RPMI8226 (cell line): ENCODE measurements around the gene PARD3B.

Experiments used
- DNase-seq: peaks from one replicate; pipeline ENCODE4 v3.0.0-alpha.2; 2015

PARD3B gene

DNA sequence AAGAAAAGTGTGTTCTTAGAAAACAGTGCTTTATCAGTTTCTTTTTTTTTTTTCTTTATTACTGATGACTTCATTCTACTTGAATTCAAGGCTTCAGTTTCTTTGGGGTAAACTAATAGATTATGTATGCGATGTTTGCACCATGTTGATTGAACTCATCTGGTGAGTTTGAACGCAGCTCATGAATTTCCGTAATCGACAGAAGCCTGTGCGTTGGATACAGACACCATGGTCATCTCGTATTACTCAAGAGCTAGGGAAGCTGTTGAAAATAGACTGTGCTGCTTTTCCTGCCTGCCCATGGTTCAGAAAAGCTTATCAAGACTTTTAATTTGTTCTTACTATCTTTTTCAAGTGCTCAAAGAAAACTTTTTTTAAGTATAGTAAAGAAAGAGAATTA lies 951.5 kb downstream of the PARD3B start:
- DNase-seq = no peak

DNA sequence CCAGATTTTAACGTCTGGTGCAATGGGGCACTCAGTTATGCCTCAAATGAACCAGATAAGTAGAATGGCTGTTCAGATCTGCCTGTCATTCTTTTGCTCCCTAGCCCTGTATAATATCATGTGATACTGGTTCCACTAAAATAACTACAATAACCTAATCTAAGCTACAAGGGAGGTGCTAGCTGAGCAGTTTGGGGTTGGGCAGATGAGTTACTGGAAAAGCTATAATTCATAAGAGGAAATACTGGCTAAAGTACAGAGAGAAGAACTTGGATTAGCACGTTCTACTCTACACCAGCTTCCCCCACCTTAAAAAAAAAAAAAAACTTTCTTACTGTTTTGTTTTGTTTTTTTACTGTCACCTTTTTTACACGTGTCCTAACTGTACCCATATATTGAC lies 953.7 kb downstream of the PARD3B start:
- DNase-seq = no peak

DNA sequence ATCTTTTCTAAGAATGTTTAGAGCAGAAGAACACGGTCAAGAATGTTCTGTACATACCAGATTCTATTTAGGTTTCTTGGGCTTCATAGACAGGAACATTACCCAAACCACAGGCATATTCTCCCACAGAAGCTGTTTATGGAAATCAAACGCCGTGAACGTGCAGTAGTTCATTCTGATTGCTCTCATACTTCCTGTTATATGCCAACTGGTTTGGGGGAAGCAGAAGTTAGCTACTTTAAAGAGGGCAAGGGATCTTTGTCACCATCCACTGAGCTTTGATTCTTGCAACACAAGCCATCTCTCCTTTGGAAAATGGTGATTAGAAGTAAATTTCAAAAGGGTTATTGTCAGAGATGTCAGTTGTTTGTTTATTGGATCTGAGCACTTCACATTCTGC lies 954.8 kb downstream of the PARD3B start:
- DNase-seq = no peak

DNA sequence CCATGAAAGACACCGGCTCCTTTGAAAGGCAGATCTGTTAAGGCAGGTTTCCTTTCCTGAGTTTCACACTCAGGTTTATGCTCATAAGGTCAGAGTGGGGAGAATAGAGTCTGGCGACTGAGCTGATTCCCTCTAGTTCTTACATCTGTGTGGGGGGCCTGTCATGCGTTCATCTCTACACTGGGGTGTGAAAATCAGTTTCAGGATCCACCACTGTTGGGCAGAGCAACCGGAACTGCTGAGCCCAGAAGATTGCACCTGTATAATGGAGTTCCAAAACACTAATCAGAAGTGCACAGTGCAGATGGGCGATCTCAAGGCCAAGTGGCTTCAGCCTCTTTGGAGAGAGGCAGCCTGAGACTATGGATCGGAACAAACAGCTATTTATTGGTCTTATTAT lies 955.7 kb downstream of the PARD3B start:
- DNase-seq = peak; percentile 87

DNA sequence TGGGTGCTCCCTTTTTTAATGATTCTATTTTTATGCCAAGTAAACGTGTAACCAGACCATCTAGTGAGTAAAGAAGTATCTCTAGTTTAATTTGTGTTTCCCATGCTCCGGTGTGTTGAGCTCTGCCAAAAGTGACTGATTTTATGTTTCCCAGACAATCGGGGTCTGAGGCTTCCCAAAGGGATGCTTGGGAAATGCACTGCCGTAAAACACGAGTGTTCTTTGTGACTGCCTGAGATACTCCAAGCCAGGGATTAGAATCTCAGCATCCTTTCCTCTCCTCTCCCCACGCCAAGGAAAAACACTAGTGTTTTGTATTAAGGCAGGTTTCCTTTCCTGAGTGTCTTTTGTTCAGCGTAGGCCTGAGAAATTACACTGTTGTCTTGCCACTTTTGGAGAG lies 956.6 kb downstream of the PARD3B start:
- DNase-seq = no peak

DNA sequence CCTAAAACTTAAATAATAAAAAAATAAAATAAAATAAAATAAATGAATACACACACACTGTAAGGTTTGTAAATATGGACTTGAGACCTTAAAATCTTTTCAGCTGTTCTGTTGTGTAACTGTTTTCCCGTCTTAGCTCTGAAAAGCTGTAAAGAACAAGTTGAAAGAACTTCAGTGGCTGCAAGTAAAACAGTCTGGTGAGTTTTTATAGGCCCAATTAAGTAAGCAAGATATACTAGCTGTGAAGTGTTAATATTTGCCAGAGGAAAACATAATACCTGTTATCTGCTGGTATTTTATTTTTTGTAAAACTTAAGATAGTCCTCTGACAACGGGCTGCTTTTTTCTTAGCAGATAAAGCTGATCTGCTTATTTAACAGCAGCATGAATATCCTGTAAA lies 960.1 kb downstream of the PARD3B start:
- no peak for DNase-seq

DNA sequence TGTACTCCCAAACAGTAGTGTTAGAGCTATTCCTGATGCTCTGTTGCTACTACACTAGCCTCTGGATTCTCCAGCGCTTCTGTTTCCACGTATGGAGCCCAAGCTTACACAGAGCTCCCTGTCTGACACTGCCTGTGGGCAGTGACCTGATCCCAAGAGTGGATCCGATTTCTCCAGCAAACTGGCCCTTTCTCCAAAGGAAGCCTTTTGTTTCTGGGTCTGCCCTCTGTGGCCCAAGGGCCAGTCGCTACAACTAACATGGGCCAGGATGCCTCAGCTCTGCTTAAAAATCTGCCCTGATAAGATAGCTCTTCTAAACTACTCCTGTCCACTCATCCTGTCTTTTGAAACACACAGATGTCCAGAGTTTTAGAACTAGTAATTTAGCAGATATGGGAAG lies 964.4 kb downstream of the PARD3B start:
- DNase-seq = no peak

DNA sequence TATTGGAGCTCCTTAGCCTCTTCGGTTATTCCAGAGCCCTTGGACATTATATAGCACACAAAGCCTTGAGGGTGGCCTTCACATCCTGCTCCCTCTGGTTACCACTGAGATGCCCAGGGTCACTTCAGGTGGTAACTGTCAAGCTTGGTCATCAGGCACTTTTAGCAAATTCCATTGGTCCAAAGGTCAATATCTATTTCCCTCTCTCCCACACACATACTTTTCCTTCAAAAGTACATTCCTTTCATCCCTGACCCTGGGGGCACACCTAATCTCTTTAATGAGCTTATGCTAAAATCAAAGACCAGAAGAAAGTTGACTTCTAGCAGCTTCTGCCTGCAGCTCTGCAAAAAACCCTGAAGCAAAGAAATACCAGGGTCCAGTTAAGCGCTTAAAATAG lies 965.1 kb downstream of the PARD3B start:
- no peak for DNase-seq

DNA sequence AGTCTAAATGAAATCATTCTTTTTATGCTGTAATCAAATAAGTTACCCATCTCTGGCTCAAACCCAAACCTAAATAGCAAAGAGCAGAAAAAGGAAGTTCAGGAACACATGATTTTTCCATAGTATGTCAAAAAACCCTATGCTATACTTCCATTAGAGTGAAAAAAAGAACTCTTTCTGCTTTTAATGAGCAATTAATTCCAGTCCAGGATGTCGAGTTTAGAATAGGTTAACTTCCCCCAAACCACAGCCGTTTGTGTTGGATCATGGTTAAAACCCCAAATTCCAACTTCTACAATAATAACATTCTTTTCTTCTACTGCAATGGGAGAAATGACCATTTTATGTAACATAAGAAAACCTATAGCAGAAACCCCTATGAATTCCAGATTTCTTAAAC lies 965.9 kb downstream of the PARD3B start:
- no peak for DNase-seq

DNA sequence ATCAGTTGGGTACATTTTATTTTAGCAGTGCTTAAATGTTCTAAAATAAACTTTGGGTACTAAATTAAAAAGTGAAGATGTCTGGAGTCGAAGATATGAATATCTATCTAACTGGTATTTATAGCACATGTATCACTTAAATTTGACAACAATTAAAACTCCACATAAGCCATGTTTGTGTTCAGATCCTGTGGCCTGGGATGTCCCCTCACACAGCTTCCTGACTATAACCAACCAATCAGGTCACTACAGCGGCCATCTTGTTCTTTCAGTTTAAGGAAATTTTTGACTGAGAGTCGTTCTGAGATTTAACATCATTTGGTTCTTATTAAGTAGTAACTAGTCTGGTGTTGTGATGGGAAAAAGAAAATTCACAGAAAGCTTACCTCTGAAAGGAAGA lies 966.4 kb downstream of the PARD3B start:
- DNase-seq = no peak

DNA sequence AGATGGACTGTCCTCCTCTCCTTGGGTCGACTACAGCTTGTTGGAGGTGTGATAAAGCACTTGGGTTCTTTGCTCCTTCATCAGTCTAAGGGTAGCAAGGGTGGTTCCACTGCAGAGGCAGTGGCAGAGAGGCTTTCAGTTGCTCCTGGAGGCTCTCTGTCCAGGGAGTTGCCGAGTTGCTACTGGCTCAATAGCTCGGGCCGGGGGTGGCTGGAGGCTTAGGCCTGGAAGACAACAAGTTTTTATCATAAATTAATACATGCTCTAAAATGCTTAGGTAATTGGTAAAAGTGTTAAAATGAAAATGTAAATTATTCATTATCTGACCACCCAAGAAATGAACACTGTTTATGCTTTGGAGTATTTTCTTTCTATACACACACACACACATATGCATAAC lies 975.0 kb downstream of the PARD3B start:
- no peak for DNase-seq

DNA sequence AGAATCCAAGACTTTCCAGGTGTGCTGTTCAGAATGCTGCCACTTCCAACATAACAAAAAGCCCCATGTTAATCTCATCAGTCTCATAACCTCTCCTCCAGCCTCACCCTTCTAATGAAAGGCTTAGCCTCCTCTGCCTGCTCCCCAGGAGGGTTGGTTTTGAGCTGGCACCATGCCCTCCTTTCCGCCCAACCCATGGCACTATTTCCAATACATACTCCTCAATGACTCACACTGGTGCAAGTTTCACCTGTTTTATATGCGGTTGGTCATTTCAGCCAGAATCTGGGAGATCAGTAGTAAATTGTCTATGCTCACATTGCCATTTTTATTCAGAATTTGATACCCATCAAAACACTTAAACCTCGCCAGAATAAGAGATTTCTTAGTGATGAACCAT lies 979.4 kb downstream of the PARD3B start:
- no peak for DNase-seq

DNA sequence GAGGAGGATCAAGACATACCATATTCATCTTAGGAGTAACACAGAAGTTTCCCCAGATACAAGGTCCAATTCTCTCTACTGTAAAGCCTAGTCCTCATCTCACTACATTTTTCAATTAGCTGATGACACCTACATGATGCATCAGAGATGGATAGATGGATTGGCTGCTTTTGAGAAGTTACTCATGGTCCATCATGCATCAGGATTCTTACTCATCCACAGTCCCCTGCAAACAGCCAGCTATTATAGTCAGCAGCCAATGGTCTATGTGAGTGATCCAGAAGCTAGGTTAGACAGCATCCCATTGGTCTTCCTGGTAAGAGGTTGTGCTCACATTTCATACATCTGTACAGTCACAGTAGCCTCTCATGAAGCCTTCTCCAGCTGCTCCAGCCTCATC lies 982.5 kb downstream of the PARD3B start:
- DNase-seq = no peak

DNA sequence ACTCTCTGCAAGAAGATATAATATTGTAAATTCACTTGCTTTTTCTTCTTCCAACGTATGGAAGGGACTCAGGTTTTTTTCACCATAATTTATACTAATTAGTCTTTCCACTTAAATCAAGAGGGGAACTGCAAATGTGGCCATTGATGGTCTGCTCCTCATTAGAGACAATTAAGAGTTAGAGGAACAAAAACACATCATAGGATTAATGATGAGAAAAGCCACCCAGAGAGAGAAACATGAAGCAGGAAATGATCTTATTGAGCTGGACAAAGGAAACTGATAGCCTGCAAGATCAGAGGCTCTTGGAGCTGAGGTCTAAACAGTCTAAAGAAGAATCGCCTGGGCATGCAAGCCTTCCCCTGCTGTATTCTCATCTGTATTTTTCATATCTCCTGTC lies 985.8 kb downstream of the PARD3B start:
- no peak for DNase-seq

DNA sequence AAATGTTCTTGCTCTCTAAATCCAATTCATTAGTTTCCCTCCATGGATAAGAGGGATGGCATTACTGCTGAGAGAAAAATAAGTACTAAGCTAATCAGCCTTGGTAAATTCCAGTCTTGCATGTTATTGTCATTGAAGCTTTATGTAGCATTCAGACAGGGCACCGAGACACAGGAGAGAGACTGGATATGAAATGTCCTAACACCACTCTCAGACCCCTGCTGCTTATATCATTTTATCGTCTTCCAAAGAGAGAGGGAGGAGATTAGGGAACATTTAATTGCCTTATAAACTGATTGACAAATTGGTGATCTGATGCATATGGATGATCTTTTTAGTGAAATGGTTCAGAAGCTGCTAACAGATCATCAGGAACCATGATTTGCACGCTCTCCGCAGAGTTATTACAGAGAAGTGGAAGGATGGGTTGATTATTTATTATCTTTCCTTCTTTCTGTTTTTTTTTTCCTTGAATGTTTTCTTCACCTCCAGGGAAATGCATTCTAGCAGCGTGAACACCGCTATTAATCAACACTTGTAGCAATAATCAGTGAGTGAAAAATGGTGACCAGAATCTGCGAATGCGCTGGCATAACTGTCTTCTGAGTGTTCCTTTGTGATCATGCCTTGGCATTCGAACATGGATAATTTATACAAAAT lies 986.3 kb downstream of the PARD3B start:
- DNase-seq = no peak

DNA sequence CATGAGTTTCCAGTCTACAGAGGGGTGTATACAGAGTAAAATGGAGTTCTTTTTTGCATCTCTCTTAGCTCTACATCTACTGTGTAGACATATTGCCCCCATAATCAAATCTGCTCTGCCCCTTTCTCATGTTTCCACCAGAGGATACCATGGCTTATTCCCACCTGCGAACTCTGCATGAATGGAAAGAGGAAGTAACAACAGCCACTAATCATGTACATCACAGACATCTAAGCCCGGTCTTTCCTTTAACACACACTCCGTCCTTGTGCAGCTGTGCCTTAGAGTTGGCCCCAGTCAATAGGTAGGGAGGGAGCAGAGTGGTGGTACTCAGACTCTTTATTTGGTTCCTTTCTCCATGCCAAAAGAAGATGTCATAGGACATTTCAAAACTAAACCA lies 989.7 kb downstream of the PARD3B start:
- DNase-seq = peak; percentile 26

DNA sequence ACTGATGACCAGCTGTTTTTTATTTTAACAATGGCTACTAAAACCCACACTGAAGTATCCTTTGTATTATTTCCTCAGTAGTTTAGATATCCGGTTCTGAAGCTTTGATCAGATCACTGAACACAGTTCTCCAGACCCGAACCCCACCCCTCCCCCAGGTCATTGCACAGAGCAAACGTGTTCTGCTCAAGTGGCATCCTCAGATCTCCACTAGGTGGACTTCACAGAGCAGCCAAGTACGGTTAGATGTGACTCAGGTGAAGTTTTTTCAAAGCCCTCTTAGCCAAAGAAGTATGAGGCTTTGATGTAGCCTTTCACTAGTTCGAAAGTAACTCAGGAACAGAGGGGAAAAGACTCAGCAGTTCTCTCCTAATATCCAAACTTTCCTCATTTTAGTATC lies 994.3 kb downstream of the PARD3B start:
- peak; percentile 36 for DNase-seq

DNA sequence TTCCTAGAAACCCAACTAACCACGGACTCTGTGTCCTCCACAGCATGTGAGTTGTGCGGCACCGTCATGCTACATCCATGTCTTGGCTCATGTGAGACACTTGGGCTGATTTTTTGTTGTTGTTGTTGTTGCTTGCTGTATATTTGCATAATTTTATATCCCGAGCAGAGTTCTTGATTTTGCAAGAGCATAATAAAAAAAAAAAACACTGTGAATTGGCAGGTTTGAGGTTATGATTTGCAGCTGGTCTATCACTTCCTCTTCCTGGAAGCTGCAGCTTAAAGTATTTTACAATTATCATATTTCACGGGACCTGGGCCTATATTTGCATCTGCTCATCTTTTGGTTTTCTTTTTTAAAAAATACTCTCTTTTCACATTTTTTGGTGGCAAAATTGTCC lies 994.8 kb downstream of the PARD3B start:
- peak; percentile 15 for DNase-seq

DNA sequence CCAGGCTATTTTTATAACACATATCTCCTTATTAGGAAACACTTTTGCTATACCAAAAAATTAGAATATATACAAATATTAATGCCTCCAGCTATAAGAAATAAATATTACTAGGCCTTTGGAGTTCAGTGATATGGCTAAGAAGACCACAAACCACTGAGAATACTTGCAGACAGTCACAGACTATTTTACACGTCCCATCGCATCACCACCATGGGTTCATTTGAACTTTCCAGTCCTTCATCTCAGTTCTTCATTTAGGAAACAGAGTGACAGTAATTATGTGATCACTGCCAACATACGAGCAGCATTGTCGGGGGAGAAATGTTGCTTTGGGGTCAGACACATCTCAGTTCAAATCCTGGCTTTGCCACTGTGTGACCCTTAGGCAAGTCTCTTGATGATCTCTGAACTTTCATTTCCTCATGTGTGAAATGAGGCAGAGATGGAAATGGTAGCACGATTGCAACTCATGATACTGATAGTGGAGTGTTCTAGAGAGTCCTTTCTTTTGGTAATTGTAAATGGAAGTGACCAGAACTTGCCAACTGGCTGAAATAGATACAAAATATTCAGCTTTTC lies 998.1 kb downstream of the PARD3B start:
- peak; percentile 24 for DNase-seq

DNA sequence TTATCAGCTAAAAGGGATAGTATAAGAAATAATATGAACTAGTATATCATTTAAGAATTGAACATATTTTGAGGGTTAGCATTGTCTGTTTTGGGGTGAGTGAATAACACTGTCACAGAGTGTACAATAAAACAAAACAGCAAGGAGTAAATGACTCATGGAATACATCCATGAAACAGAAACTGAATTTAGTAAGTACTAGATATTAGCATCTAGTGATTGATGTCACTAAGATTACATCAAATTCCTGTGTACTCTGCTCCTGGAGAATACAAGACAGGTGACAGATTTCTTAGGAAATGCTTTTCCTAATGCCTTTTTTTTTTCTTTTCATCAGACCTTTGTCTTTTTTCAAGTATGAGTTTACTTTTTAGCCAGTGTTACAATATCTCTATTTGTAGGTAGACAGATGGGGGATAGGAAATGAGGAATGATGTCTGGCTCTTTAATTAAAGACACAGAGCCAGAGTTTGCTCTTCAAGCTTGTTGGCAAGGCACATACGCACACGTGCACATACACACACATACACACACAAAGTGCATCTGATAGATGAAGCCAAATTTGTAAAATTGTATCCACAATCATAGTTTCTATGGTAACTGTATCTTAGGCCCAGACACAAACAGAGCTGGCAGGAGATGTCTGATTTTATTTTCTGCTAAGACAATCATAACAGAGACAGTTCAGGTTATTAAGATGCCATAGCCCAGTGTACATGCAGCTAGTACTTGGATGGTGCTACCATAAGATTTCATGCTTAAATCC lies 998.8 kb downstream of the PARD3B start:
- no peak for DNase-seq

DNA sequence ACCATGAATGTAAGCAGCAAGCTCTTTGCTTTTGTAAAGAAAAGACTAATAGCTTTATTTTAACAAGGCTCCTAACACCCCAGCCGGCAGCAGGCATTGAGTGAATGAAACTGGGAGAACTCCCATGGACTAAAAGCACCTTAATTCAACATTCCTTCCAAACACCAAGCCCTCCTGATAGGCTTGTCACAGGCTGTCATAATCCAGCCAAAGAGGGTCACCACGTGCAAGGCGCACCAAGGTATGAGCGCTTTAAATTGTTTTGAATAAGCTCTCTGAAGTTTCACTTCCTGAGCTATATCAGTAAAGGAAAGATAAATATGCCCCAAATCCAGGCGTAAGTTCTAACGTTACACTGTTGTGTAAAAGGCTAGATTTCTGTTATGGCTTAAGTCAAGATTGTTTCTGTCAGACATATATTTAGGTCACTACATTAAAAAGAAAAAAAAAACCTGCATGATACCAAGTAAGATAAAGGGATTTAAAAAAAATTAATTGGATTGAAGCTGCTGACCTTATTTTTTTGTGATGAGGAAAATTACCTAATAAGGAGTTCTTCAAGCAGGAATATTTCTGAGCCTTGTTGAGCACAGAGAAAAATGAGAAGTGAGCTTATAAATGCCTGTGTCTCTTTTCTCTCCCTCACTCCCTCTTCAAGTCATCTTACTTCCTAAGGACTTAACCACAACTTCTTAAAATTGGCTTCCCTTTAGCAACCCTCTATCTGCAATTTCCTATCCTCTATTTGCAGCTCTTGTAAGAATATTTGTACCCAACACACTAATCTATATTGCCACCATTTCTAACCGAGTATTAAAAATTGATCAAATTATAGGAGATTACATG lies 1000.9 kb downstream of the PARD3B start:
- peak; percentile 63 for DNase-seq

DNA sequence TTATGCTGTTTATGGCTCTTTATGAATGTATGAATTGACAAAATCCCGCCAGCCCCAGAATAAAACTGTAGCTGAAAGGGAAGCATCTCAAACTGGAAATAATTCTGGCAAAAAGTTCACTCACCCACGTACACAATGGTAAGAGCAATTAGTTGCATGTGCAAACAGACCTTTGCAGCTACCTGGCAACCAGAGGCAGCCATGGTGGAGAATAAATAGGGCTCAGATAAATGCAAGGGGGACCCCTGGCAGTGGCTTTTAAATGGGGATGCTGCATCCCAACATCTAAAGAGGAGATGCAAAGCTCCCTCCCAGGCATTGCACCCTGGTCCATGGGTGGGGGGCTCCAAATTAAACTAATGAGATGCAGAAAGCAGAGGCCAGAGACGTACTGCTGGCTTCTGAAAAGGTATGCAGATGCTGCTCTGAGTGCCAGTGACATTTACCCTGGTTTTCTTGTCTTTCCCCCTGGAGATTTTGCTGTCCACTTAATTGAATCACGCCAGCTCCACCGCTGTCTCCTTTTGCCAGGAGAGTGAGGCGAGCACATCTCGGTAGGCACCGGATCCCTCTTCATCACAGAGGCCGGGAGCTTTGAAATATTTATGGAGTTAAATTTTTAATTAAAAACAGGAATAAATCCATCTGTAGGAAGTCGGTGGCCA lies 1010.4 kb downstream of the PARD3B start:
- DNase-seq = no peak

DNA sequence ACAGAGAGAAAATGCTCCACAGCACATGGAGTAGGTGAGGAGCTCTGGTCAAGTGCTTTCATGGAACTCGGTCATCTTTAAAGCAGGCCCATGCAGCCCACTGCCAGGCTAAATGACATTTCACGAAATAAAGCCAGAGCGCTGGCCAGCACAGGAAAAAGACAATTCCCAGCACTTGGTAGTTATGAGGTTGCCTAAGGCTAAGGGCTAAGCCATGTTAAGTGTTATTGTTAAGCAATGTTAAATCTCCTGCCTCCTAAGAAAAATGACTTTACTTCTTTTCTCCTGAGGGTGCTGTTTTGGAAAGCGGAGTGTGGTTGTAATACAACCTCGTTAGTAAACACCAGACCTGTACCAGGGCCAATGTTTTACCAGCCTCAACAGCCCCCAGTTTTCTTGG lies 1011.1 kb downstream of the PARD3B start:
- DNase-seq = no peak
